Measurements from ENCODE around the gene NRXN2. TPM values are rescaled to one million over a fixed set of nuclear protein-coding genes. Genes with fewer than 3 reads are reported as not detected.
A peak's percentile ranks its signal among the peaks of the same experiment; 100 is the strongest.

Gene NRXN2
- total RNA-seq, 1 donor from 2014 or later, result not detected

GRCh38 chr11:64744544-64745188 lies 21.7 kb upstream of the NRXN2 start:
- DNase-seq (ENCODE audit: low read depth in 2 of 2), result no peak

- peak; percentile 26 to 42 for DNase-seq (ENCODE audit: low read depth in 2 of 2)
Observed at GRCh38 chr11:64743591-64744543, 20.9 kb upstream of the NRXN2 start, which contains the start of gene RASGRP2. Gene RASGRP2 (minus strand): TSS chr11:64744142. CDS start chr11:64742866, 1,276 bp downstream.

- peak in 1 of 2 donors; percentile 49 for DNase-seq (ENCODE audit: low read depth in 2 of 2)
Observed at GRCh38 chr11:64742889-64743590, 20.0 kb upstream of the NRXN2 start.

- DNase-seq (ENCODE audit: low read depth in 2 of 2), result no peak
Observed at GRCh38 chr11:64742087-64742888, 19.3 kb upstream of the NRXN2 start.

GRCh38 chr11:64741375-64742086 lies 18.5 kb upstream of the NRXN2 start:
- no peak for DNase-seq (ENCODE audit: low read depth in 2 of 2)

- no peak for DNase-seq (ENCODE audit: low read depth in 2 of 2)
Observed at GRCh38 chr11:64739871-64740270, 16.9 kb upstream of the NRXN2 start.

GRCh38 chr11:64736654-64737053 lies 13.7 kb upstream of the NRXN2 start:
- DNase-seq (ENCODE audit: low read depth in 2 of 2), result no peak

- no peak for DNase-seq (ENCODE audit: low read depth in 2 of 2)
Observed at GRCh38 chr11:64735725-64736259, 12.8 kb upstream of the NRXN2 start.

- DNase-seq (ENCODE audit: low read depth in 2 of 2), result no peak
Observed at GRCh38 chr11:64734811-64735724, 12.1 kb upstream of the NRXN2 start.

- DNase-seq (ENCODE audit: low read depth in 2 of 2), result no peak
Observed at GRCh38 chr11:64731601-64732000, 8.6 kb upstream of the NRXN2 start.

GRCh38 chr11:64729851-64730382 lies 6.9 kb upstream of the NRXN2 start:
- no peak for DNase-seq (ENCODE audit: low read depth in 2 of 2)

- DNase-seq (ENCODE audit: low read depth in 2 of 2), result no peak
Observed at GRCh38 chr11:64728757-64729365, 5.9 kb upstream of the NRXN2 start.

GRCh38 chr11:64726867-64727530 lies 4.0 kb upstream of the NRXN2 start:
- DNase-seq (ENCODE audit: low read depth in 2 of 2), result no peak

- no peak for DNase-seq (ENCODE audit: low read depth in 2 of 2)
Observed at GRCh38 chr11:64726211-64726641, 3.2 kb upstream of the NRXN2 start.

GRCh38 chr11:64724863-64725532 lies 2.0 kb upstream of the NRXN2 start:
- no peak for DNase-seq (ENCODE audit: low read depth in 2 of 2)

GRCh38 chr11:64723907-64724862 lies 1.2 kb upstream of the NRXN2 start:
- DNase-seq (ENCODE audit: low read depth in 2 of 2), result no peak

All from lung microvascular endothelial cell (primary cell).